CD14-positive monocyte (primary cell): ENCODE data around the gene ZNF492. TPM values are rescaled to one million over a fixed set of nuclear protein-coding genes. Genes with fewer than 3 reads are reported as not detected.
A peak's percentile ranks its signal among the peaks of the same experiment; 100 is the strongest.

Experiments
- DNase-seq, 3 donors: peaks; one replicate each; pipeline ENCODE4 v3.0.0-alpha.2; 2011 to 2022
- H2AFZ ChIP-seq: 2 replicates; pipeline ENCODE4 v1.6.0; 2012; ENCODE audit warnings: mild to moderate bottlenecking, low read depth, low read length, inconsistent platforms; ENCODE audit not compliant: insufficient read depth, poor library complexity, severe bottlenecking
- H3K27ac ChIP-seq, 2 donors: 1 replicate in 1 of 2; 2 replicates in 1 of 2; pipeline ENCODE4 v1.5.1; 2012 to 2013; ENCODE audit warnings: low read length in 2 of 2, control low read depth in 1 of 2, inconsistent platforms in 1 of 2, low read depth in 1 of 2, mild to moderate bottlenecking in 1 of 2
- H3K27me3 ChIP-seq, 2 donors: one replicate each; pipeline versions ENCODE4 v1.6.0 to v1.6.1; 2011 to 2013; ENCODE audit warnings: low read length in 2 of 2; ENCODE audit not compliant: control insufficient read depth in 2 of 2, insufficient read depth in 2 of 2
- H3K36me3 ChIP-seq, 2 donors: replicated peaks in 1 of 2; 1 replicate in 1 of 2; 2 replicates in 1 of 2; pipeline versions ENCODE4 v1.5.1 to v1.6.1; 2012 to 2013; ENCODE audit warnings: low read length in 2 of 2, control low read depth in 1 of 2, inconsistent platforms in 1 of 2, mild to moderate bottlenecking in 1 of 2; ENCODE audit not compliant: insufficient read depth in 2 of 2, control insufficient read depth in 1 of 2
- H3K4me1 ChIP-seq, 2 donors: 1 replicate in 1 of 2; 2 replicates in 1 of 2; pipeline versions ENCODE4 v1.5.1 to v1.6.1; 2012 to 2013; ENCODE audit warnings: low read length in 2 of 2, control low read depth in 1 of 2, inconsistent platforms in 1 of 2, mild to moderate bottlenecking in 1 of 2, moderate library complexity in 1 of 2; ENCODE audit not compliant: insufficient read depth in 2 of 2, control insufficient read depth in 1 of 2
- H3K4me2 ChIP-seq: replicated peaks from 2 replicates; pipeline ENCODE3; 2012; ENCODE audit warnings: low read length, moderate library complexity, mild to moderate bottlenecking; ENCODE audit not compliant: poor library complexity, severe bottlenecking; ENCODE audit errors: extremely low read depth
- H3K4me3 ChIP-seq, 3 experiments: fragments of 200-600 bp in 1 of 3; sonication (generic) in 1 of 3; replicated peaks in 1 of 3; 1 replicate in 2 of 3; 2 replicates in 1 of 3; pipeline ENCODE4 v1.5.1; 2011 to 2013; ENCODE audit warnings: low read length in 3 of 3, mild to moderate bottlenecking in 3 of 3, control low read depth in 2 of 3, low read depth in 2 of 3, inconsistent platforms in 1 of 3, moderate library complexity in 1 of 3
- H3K79me2 ChIP-seq: 2 replicates; pipeline ENCODE4 v1.6.0; 2012; ENCODE audit warnings: mild to moderate bottlenecking, control low read depth, inconsistent platforms, low read length, moderate library complexity; ENCODE audit not compliant: insufficient read depth
- H3K9ac ChIP-seq: 2 replicates; pipeline ENCODE4 v1.6.0; 2017; ENCODE audit warnings: low read length, mild to moderate bottlenecking; ENCODE audit not compliant: insufficient read depth, poor library complexity, severe bottlenecking
- H3K9me3 ChIP-seq, 2 donors: replicated peaks in 1 of 2; 1 replicate in 1 of 2; 2 replicates in 1 of 2; pipeline versions ENCODE4 v1.5.1 to v1.6.1; 2012 to 2013; ENCODE audit warnings: low read length in 2 of 2, control low read depth in 1 of 2; ENCODE audit not compliant: control insufficient read depth in 1 of 2, insufficient read depth in 1 of 2
- H4K20me1 ChIP-seq: 2 replicates; pipeline ENCODE4 v1.6.0; 2012; ENCODE audit warnings: mild to moderate bottlenecking, low read length, control low read depth, moderate library complexity; ENCODE audit not compliant: insufficient read depth
- H3K27ac Mint-ChIP-seq, 7 donors: one replicate each; pipeline ENCODE4 v1.8.0; 2020; ENCODE audit warnings: mild to moderate bottlenecking in 7 of 7, mixed read lengths in 7 of 7, moderate library complexity in 6 of 7, inconsistent platforms in 2 of 7
- H3K27me3 Mint-ChIP-seq, 3 donors: one replicate each; pipeline ENCODE4 v1.8.0; 2021 to 2022; ENCODE audit warnings: low read depth in 3 of 3, mild to moderate bottlenecking in 3 of 3, mixed read lengths in 3 of 3, moderate library complexity in 3 of 3, inconsistent platforms in 1 of 3
- H3K36me3 Mint-ChIP-seq, 2 donors: one replicate each; pipeline ENCODE4 v1.8.0; 2020; ENCODE audit warnings: mixed read lengths in 2 of 2, inconsistent platforms in 1 of 2, mild to moderate bottlenecking in 1 of 2
- H3K4me1 Mint-ChIP-seq: one replicate; pipeline ENCODE4 v1.8.0; 2020; ENCODE audit warnings: mild to moderate bottlenecking, mixed read lengths
- H3K4me3 Mint-ChIP-seq, 2 donors: one replicate each; pipeline ENCODE4 v1.8.0; 2020; ENCODE audit warnings: mild to moderate bottlenecking in 2 of 2, mixed read lengths in 2 of 2, moderate library complexity in 1 of 2
- H3K9me3 Mint-ChIP-seq, 7 donors: one replicate each; pipeline ENCODE4 v1.8.0; 2020 to 2022; ENCODE audit warnings: mixed read lengths in 7 of 7, mild to moderate bottlenecking in 6 of 7, moderate library complexity in 6 of 7, inconsistent platforms in 2 of 7
- CTCF ChIP-seq: fragments of 200-600 bp; IDR thresholded peaks from one replicate; pipeline ENCODE4 v1.8.0; 2022; ENCODE audit warnings: antibody characterized with exemption, mild to moderate bottlenecking
- WGBS: methylation state at CpG from one replicate; pipeline ENCODE4 v1.1.5; 2013; ENCODE audit warnings: missing lambda C conversion rate; ENCODE audit not compliant: insufficient coverage; 5-methylcytosine and 5-hydroxymethylcytosine counted together
- intact Hi-C, 2 donors: fragments of 100-400 bp; cut with micrococcal nuclease; formaldehyde crosslinking; loops; one replicate each; pipeline versions ENCODE4 v1.15.0 to v1.15.1; 2023
- polyA plus RNA-seq, 3 donors: library from polyadenylated mRNA; depleted of rRNA in 1 of 3; unstranded in 2 of 3; stranded (reverse) in 1 of 3; fragments of 300-500 nt in 2 of 3; fragments of >200 nt in 1 of 3; fragmentation: Illumina TruSeq in 2 of 3; gene quantifications; 1 replicate in 2 of 3; 2 replicates in 1 of 3; pipeline ENCODE4 v1.2.3, GENCODE V29; 2012 to 2021

ZNF492 gene
- polyA plus RNA-seq, 3 donors = 0.01 TPM; not detected in 2

GRCh38 chr19:22622901-22623840 lies 11.0 kb upstream of the ZNF492 start:
- Histone ChIP-seq H3K4me1 (no peaks in the 10 kb centered on the region), H3K9me3 (peaks cover 54 to 81% of the 10 kb centered on the region in 2 donors)

GRCh38 chr19:22623841-22624221 lies 10.3 kb upstream of the ZNF492 start:
- H4K20me1 ChIP-seq = no peaks in the 10 kb centered on the region
- peaks cover 37 to 85% (median 84%) of the 10 kb centered on the region in 7 donors for H3K9me3 Mint-ChIP-seq
- 56% methylated on average over 9 of the region's 16 CpGs for WGBS
- H3K27ac Mint-ChIP-seq = no peak overlapping the region
- intact Hi-C loops = no loop called here
- H3K27me3 ChIP-seq = peaks cover 0 to 13% of the 10 kb centered on the region in 2 donors
- H3K4me3 ChIP-seq = no peak overlapping the region
- H3K9me3 ChIP-seq = peaks cover 53 to 85% of the 10 kb centered on the region in 2 donors
- no peaks in the 10 kb centered on the region for H3K79me2 ChIP-seq
- H3K4me2 ChIP-seq = no peak overlapping the region
- no peak for DNase-seq
- no peaks in the 10 kb centered on the region for H3K36me3 ChIP-seq
- H2AFZ ChIP-seq = no peak overlapping the region
- H3K36me3 Mint-ChIP-seq = no peaks in the 10 kb centered on the region
- no peaks in the 10 kb centered on the region for H3K4me1 ChIP-seq
- no peak overlapping the region for H3K9ac ChIP-seq
- H3K27ac ChIP-seq = no peak overlapping the region
- peaks cover 12 to 25% (median 16%) of the 10 kb centered on the region in 3 donors for H3K27me3 Mint-ChIP-seq
- no peaks in the 10 kb centered on the region for H3K4me1 Mint-ChIP-seq
- no peak for TF ChIP-seq CTCF
- H3K4me3 Mint-ChIP-seq = peak overlapping the region in 1 of 2 donors; percentile 15

More at GRCh38 chr19:22622901-22623840, 11.0 kb upstream of the ZNF492 start:
- Mint-ChIP-seq H3K27ac (no peak overlapping the region), H3K4me3 (peak overlapping the region in 1 of 2 donors; percentile 15), H3K27me3 (peaks cover 12 to 26% (median 16%) of the 10 kb centered on the region in 3 donors), H3K9me3 (peaks cover 35 to 85% (median 85%) of the 10 kb centered on the region in 7 donors), H3K4me1 (no peaks in the 10 kb centered on the region), H3K36me3 (no peaks in the 10 kb centered on the region)
- Histone ChIP-seq H2AFZ (no peak overlapping the region), H3K27me3 (peaks cover 0 to 13% of the 10 kb centered on the region in 2 donors), H3K79me2 (no peaks in the 10 kb centered on the region), H4K20me1 (no peaks in the 10 kb centered on the region), H3K4me3 (no peak overlapping the region), H3K36me3 (no peaks in the 10 kb centered on the region), H3K9ac (no peak overlapping the region), H3K4me2 (no peak overlapping the region), H3K27ac (no peak overlapping the region)
- DNase-seq = no peak
- intact Hi-C loops = no loop called here
- TF ChIP-seq CTCF = no peak
- WGBS = 6% methylated on average over 64 of the region's 71 CpGs
